ENCODE data around the gene WDR48. TPM values are rescaled to one million over a fixed set of nuclear protein-coding genes. Genes with fewer than 3 reads are reported as not detected.
A peak's percentile ranks its signal among the peaks of the same experiment; 100 is the strongest.

The WDR48 gene
- total RNA-seq, 2 donors from 2014 or later, result 26.9 to 31.8 TPM

DNA sequence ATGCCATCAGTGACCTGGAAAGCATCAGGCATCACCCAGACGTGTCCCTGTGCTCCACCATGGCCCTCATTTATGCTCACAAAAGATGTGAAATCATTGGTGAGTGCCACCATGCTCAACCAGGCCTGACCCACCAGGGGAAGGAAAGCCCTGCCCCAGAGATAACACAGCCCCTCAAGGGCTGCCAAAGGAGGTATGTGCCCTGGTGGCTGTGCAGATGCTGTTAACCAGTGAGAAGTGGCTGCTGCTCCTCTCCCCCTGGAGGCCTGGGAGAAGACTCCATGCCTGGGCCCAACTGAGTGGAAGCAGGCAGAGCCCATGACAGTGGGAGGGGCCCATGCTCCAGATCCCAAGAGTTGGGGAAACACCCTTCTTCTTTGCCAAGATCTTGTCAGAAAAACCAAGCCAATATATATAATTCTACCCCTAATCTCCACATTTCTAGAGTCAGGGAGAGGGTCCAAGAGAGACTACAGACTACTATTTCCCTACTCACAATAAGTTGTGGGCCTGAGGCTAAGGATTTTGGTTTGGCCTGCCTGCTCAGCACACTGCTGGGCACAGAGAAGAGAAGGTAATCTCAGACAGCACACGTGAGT lies 58.3 kb downstream of the WDR48 start:
- Mint-ChIP-seq H3K36me3 (no peaks in the 10 kb centered on the region), H3K4me1 (ENCODE audit: low read depth in 2 of 2) (peaks cover 34 to 38% of the 10 kb centered on the region in 2 donors), H3K27me3 (peaks cover 17 to 25% of the 10 kb centered on the region in 2 donors), H3K9me3 (no peaks in the 10 kb centered on the region), H3K27ac (no peak overlapping the region), H3K4me3 (no peak overlapping the region)
- DNase-seq (ENCODE audit: low spot score) (peak; percentile 34), ATAC-seq (no peak)

DNA sequence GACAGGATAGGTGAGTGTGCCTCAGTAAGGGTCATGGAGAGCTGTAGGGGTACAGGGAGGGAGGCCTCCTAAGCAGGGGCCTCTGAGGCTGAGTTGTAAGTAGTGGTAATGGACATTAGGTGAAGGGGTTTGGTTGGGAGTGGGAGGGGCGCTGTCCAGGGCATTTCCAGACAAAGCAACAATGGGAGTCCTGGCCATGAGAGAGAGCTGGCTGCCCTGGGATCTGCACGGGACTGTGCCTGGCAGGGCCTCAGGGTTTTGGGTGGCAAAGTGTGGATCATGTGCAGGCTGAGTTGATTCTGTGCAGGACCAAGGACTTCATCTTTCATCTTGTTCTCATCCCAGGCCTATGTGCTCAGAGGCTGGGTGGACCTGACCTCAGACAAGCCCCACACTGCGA lies 60.3 kb downstream of the WDR48 start:
- H3K27ac Mint-ChIP-seq, result no peak overlapping the region
- H3K9me3 Mint-ChIP-seq, result no peaks in the 10 kb centered on the region
- H3K27me3 Mint-ChIP-seq, result peaks cover 6 to 13% of the 10 kb centered on the region in 2 donors
- no peak overlapping the region for H3K4me3 Mint-ChIP-seq
- ATAC-seq (no peak), DNase-seq (ENCODE audit: low spot score) (peak; percentile 26)
- no peaks in the 10 kb centered on the region for H3K36me3 Mint-ChIP-seq
- peaks cover 20 to 21% of the 10 kb centered on the region in 2 donors for H3K4me1 Mint-ChIP-seq (ENCODE audit: low read depth in 2 of 2)

DNA sequence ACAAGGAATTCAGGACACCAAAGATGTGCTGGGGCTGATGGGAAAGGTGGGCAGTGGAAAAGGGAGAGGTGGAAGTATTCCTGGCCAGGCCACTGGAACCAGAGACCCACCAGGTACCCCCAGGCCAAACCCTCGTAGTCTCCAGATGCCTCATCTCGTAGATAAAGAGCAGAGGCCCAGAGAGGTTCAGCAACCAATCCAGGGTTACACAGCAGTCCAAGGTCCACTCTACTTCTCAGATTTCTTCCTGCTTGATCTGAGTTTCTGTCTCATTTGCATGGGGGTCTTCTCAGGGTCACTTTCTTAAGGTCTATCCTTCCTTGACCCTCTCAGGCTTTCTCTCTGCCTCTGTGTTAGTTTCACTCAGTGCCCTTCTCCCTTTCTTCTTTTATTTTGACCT lies 60.7 kb downstream of the WDR48 start:
- no peak overlapping the region for H3K27ac Mint-ChIP-seq
- H3K27me3 Mint-ChIP-seq, result peaks cover 6 to 13% of the 10 kb centered on the region in 2 donors
- H3K4me1 Mint-ChIP-seq (ENCODE audit: low read depth in 2 of 2), result peaks cover 20% of the 10 kb centered on the region in 2 donors
- no peaks in the 10 kb centered on the region for H3K36me3 Mint-ChIP-seq
- no peak overlapping the region for H3K4me3 Mint-ChIP-seq
- DNase-seq (ENCODE audit: low spot score) (no peak), ATAC-seq (no peak)
- H3K9me3 Mint-ChIP-seq, result no peaks in the 10 kb centered on the region

DNA sequence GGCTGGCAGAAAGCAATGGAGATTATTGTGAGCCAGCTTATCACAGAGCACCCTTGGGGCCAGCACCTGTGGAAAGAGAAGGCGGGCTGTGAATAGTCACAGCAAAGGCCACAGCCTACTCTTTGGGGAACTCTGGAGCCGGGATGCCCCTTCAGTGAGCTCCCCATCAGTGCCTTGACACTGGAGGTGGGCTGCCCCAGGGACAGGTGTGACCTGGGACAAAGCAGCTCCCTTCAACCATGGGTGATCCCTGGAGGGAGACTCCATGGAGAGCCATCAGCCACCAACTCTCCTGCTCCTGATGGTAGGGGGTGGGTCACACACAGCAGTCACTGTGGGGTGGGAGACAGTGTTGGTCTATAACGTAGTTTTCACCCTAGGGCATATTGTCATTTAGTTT lies 61.5 kb downstream of the WDR48 start:
- no peaks in the 10 kb centered on the region for H3K36me3 Mint-ChIP-seq
- peaks cover 6 to 15% of the 10 kb centered on the region in 2 donors for H3K27me3 Mint-ChIP-seq
- no peak for ATAC-seq
- H3K27ac Mint-ChIP-seq, result no peak overlapping the region
- no peaks in the 10 kb centered on the region for H3K9me3 Mint-ChIP-seq
- DNase-seq (ENCODE audit: low spot score), result peak; percentile 41
- H3K4me1 Mint-ChIP-seq (ENCODE audit: low read depth in 2 of 2), result peaks cover 13% of the 10 kb centered on the region in 2 donors
- H3K4me3 Mint-ChIP-seq, result no peak overlapping the region

DNA sequence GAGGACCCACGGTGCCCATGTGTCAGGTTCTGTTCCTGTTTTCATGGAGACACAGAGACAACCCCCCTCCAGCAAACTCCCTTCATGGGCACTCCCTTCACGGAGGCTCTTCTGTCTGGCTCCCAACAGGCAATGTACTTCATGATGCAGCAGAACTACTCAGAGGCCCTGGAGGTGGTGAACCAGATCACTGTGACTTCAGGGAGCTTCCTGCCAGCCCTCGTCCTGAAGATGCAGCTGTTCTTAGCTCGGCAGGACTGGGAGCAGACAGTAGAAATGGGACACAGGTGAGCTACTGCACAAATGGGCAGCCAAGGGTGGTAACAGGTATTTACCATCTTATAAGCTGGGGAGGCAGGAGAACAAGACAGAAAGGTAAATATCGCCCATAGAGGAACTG lies 62.6 kb downstream of the WDR48 start:
- Mint-ChIP-seq H3K36me3 (no peaks in the 10 kb centered on the region), H3K27me3 (peaks cover 6 to 15% of the 10 kb centered on the region in 2 donors), H3K4me1 (ENCODE audit: low read depth in 2 of 2) (peaks cover under 1% of the 10 kb centered on the region in 2 donors), H3K4me3 (no peak overlapping the region), H3K9me3 (no peaks in the 10 kb centered on the region), H3K27ac (no peak overlapping the region)
- ATAC-seq (no peak), DNase-seq (ENCODE audit: low spot score) (peak; percentile 1)

DNA sequence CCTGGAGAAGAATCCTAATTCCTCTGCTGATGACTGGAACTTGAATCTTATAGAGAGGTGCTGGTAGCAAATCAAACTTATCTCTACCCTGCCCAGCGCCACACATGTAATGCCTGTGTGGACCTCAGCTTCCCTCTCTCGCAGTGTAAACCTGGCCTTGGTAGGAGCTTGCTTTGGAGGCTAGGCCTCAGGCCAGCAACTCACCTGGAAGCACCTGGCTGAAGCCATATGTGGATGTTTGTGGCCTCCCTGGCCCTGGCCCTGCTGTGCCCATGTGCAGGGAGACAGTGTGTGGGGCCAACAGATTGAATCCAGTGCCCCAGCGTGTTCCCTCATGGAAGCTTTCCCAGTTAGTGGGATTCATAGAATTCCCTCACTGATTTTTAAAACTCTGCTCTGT lies 64.1 kb downstream of the WDR48 start:
- Mint-ChIP-seq H3K27ac (no peak overlapping the region), H3K9me3 (no peaks in the 10 kb centered on the region), H3K4me3 (no peak overlapping the region), H3K36me3 (no peaks in the 10 kb centered on the region), H3K4me1 (ENCODE audit: low read depth in 2 of 2) (no peaks in the 10 kb centered on the region), H3K27me3 (peaks cover 6 to 17% of the 10 kb centered on the region in 2 donors)
- ATAC-seq, result no peak
- peak; percentile 6 for DNase-seq (ENCODE audit: low spot score)

DNA sequence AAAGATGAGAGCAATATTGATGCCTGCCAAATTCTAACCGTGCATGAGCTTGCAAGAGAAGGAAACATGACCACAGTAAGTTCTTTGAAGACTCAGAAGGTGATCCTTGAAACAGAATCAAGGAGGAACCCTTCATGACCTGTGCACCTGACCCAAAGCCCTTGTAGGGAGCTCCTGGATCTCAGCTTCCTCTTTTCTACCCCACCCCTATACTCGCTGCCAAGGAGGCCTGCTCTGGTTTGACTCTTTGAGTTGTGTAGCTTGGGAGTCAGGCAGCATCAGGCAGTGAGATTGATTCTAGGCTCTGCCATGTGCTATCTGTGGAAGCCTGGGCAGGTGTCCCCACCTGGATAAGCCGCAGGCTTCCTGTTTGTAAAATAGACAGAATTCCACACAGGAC lies 66.3 kb downstream of the WDR48 start:
- H3K9me3 Mint-ChIP-seq, result no peaks in the 10 kb centered on the region
- ATAC-seq (no peak), DNase-seq (ENCODE audit: low spot score) (no peak)
- no peak overlapping the region for H3K4me3 Mint-ChIP-seq
- H3K4me1 Mint-ChIP-seq (ENCODE audit: low read depth in 2 of 2), result no peaks in the 10 kb centered on the region
- no peak overlapping the region for H3K27ac Mint-ChIP-seq
- no peaks in the 10 kb centered on the region for H3K36me3 Mint-ChIP-seq
- peaks cover 12 to 19% of the 10 kb centered on the region in 2 donors for H3K27me3 Mint-ChIP-seq

DNA sequence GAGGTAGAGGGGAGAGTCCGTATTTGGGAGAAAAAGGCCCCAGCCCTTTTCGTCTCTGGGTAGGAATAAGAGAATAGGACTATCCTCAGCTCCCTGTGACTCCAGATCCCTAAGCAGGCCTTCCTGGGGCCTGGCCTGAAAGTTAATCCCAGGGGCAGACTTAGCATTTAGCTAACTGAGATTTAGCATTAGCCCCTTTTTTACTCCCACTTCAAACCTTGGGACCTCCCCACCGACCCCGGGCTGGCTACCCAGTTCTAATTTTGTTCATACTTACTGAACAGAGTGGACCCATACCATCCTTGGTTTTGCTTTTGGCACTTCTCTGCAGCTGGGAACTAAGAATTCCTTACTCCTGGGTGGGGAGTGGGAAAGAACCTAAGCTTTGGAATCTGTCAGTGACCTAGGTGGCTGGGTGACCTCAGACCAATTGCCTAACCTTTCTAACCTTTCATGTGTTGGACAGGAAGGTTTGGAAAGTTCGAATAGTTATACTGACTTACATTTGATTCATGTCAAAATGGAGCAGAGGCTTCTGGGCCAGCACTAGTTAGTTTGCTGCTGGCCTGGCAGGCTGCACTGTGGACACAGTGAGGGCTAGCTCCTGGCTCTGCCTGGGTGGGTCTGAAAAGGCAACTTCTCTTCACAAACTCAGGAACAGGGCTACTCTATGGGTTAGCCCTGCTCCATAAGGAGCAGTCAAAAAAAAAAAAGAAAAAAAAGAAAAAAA lies 67.3 kb downstream of the WDR48 start:
- Mint-ChIP-seq H3K27me3 (peaks cover 12 to 18% of the 10 kb centered on the region in 2 donors), H3K4me3 (no peak overlapping the region), H3K36me3 (no peaks in the 10 kb centered on the region), H3K27ac (no peak overlapping the region), H3K4me1 (ENCODE audit: low read depth in 2 of 2) (no peaks in the 10 kb centered on the region), H3K9me3 (no peaks in the 10 kb centered on the region)
- ATAC-seq (no peak), DNase-seq (ENCODE audit: low spot score) (no peak)

DNA sequence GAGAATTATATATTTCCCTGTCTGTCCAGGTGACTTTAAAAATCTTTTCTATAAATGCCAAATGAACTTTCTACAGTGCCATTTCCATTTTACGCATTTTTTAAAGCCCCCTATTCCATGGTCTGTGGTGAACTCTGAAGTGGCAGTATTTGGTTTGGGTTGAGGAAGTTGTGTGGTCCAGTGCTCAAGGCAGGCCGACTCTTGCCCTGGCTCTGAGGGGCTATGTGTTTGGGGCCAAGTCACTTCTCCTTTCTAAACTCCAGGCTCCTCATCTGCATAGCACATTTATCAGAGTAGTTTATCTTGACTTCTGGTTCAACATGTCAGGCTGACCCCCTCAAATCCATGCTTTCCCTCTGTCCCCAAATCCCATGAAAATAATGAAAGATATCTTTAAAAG lies 69.8 kb downstream of the WDR48 start:
- Mint-ChIP-seq H3K36me3 (no peaks in the 10 kb centered on the region), H3K27ac (peak overlapping the region in 1 of 2 donors; percentile 28), H3K4me1 (ENCODE audit: low read depth in 2 of 2) (peaks cover 2 to 4% of the 10 kb centered on the region in 2 donors), H3K9me3 (no peaks in the 10 kb centered on the region), H3K27me3 (peaks cover 12 to 19% of the 10 kb centered on the region in 2 donors), H3K4me3 (no peak overlapping the region)
- ATAC-seq, result no peak
- no peak for DNase-seq (ENCODE audit: low spot score)

DNA sequence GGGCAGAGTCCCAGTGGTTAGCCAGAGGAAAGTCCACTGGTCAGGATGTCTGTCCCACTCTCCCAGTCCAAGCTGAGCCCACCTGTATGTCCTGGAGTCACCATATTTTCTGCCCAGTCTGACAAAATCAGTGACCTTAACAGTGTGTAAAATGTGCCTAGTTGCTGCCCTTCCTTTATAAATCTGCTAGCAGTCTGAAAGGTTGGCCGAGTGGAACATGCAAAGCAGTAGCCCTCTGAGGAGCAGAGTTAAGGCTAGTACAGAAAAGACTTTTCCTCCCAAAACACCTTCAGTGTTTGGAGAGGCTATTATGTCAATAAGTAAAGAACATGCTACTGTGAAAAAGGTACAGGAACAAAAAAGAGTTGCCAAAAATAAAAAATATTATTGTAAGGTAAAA lies 71.0 kb downstream of the WDR48 start:
- peaks cover 12 to 19% of the 10 kb centered on the region in 2 donors for H3K27me3 Mint-ChIP-seq
- H3K36me3 Mint-ChIP-seq, result no peaks in the 10 kb centered on the region
- ATAC-seq (no peak), DNase-seq (ENCODE audit: low spot score) (no peak)
- no peak overlapping the region for H3K4me3 Mint-ChIP-seq
- H3K27ac Mint-ChIP-seq, result no peak overlapping the region
- H3K4me1 Mint-ChIP-seq (ENCODE audit: low read depth in 2 of 2), result peaks cover 13 to 16% of the 10 kb centered on the region in 2 donors
- no peaks in the 10 kb centered on the region for H3K9me3 Mint-ChIP-seq

DNA sequence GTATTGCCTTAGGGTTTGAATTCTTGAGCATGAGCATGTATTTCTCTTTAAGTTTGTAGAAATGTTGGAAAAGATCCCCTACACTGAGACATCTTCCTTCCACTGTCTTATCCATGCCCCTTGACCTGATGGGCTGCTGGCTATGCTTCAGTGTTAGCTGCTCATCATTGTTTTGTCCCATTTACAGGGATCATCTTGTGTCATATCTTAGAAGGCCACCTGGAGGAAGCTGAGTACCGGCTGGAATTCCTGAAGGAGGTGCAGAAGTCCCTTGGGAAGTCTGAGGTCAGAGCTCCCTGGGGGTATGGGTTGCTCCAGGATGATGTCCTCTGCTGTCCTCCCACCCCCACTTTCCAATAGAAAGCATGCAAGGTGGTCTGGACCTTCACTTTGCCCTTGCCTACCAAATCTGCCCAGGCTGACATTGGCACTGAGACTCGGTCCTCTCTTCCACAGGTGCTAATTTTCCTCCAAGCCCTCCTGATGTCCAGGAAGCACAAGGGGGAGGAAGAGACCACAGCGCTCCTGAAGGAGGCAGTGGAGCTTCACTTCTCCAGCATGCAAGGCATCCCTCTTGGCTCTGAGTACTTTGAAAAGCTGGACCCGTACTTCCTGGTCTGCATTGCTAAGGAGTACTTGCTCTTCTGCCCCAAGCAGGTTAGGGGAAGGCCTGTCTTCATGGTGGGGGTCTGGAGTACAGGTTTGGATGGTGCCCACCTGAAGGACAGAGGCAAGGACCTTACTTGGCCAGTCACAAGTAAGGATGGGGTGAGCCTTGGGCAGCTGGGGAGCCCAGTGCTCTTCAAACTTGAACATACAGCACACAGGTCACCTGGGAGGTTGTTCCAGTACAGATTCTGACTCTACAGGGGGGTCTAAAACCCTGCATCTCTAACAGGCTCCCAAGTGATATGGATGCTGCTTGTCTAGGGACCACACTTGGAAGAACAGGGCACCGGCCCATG lies 73.3 kb downstream of the WDR48 start:
- DNase-seq (ENCODE audit: low spot score) (no peak), ATAC-seq (no peak)
- no peak overlapping the region for H3K4me3 Mint-ChIP-seq
- H3K27ac Mint-ChIP-seq, result no peak overlapping the region
- H3K27me3 Mint-ChIP-seq, result peaks cover 11 to 12% of the 10 kb centered on the region in 2 donors
- peaks cover 19 to 22% of the 10 kb centered on the region in 2 donors for H3K4me1 Mint-ChIP-seq (ENCODE audit: low read depth in 2 of 2)
- no peaks in the 10 kb centered on the region for H3K9me3 Mint-ChIP-seq
- H3K36me3 Mint-ChIP-seq, result no peaks in the 10 kb centered on the region

DNA sequence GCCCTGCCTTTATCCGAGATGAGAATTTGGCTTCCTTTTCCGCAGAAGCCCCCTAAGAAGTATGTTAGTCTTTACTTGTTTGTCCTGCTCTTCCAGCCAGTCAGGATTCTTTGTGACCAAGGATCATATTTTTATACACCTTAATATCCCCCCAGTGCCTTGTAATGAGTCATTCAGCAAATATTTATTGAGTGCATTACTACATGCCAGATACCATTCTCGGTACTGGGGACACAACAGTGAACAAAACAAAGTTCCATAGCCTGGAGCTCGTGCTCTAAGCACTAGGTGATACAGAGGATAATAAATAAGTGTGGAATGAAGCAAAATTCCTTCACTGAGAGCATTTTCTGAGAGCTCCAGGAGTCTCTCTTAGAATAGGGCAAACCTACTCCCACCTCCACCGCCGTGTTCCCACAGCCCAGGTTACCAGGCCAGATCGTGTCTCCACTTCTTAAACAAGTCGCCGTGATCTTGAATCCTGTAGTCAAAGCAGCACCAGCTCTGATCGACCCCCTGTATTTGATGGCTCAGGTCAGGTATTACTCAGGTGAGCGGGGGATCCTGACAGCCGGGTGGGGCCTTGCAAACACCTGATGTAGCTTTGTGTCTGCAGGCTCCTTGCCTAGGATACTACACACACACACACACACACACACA lies 74.2 kb downstream of the WDR48 start:
- Mint-ChIP-seq H3K9me3 (no peaks in the 10 kb centered on the region), H3K4me1 (ENCODE audit: low read depth in 2 of 2) (peaks cover 19 to 22% of the 10 kb centered on the region in 2 donors), H3K27me3 (peaks cover 11 to 12% of the 10 kb centered on the region in 2 donors), H3K4me3 (no peak overlapping the region), H3K27ac (no peak overlapping the region), H3K36me3 (no peaks in the 10 kb centered on the region)
- ATAC-seq (no peak), DNase-seq (ENCODE audit: low spot score) (no peak)

DNA sequence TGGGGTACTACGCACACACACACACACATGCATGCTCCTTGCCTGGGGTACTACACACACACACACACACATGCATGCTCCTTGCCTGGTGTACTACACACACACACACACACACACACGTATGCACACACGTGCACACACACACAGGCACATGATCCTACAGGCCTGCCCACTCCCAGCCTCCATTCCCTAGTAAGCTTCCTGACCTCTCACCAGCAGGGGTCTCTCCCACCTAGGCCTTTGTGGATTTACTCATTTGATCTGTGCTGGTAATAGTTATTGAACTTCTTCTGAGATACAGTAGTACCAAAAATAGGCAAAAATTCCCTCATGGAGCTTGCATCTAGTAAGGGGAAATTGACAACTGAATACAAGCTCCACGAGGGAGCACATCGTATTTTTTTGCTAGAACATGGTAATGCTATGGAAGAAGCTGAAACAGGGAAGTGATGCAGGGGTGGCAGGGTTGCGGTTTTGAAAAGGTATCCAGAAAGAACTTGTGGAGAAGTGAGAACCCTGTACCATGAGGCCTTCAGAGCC lies 74.8 kb downstream of the WDR48 start:
- no peaks in the 10 kb centered on the region for H3K36me3 Mint-ChIP-seq
- H3K27ac Mint-ChIP-seq, result no peak overlapping the region
- no peaks in the 10 kb centered on the region for H3K9me3 Mint-ChIP-seq
- H3K27me3 Mint-ChIP-seq, result peaks cover 10 to 11% of the 10 kb centered on the region in 2 donors
- H3K4me1 Mint-ChIP-seq (ENCODE audit: low read depth in 2 of 2), result peaks cover 19 to 22% of the 10 kb centered on the region in 2 donors
- DNase-seq (ENCODE audit: low spot score) (no peak), ATAC-seq (peak in 1 of 2 donors; percentile 41)
- H3K4me3 Mint-ChIP-seq, result no peak overlapping the region
